Stimulated activated CD8-positive, alpha-beta memory T cell treated with anti-CD3 and anti-CD28 coated beads, Interleukin-15, amount 100 ng/mL, for 1 hour (primary cell): ENCODE measurements around the gene PARD3.

ENCODE experiments used
- DNase-seq: peaks from one replicate; pipeline ENCODE4 v3.0.0-alpha.2; 2020; ENCODE audit warnings: low read depth

Gene PARD3

DNA sequence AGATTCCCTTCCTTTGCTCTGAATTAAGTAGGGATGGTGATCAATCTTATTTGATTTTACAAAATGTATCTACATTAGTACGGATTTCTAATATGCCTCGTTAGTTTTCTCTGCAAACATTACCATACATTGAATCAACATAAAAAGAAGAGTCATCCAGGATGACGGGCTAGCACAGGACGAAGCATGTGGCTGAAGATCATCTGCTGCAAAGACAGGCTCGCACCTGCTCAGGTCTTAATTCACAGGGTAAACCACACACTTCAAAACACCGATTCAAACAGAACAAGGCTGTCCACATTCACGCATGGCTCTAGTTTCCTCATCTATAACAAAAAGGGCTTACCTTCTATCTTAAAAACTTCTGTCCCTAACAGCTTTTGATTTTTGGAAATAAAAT lies 323.0 kb downstream of the PARD3 start:
- DNase-seq: no peak

GRCh38 chr10:34491678-34492077 lies 323.4 kb downstream of the PARD3 start:
- DNase-seq: no peak

- DNase-seq: no peak
Observed at GRCh38 chr10:34489973-34490745, 324.9 kb downstream of the PARD3 start.

- DNase-seq: no peak
Observed at GRCh38 chr10:34489411-34489810, 325.7 kb downstream of the PARD3 start.

GRCh38 chr10:34488476-34489130 lies 326.5 kb downstream of the PARD3 start:
- no peak for DNase-seq

- DNase-seq: no peak
Observed at GRCh38 chr10:34486008-34486407, 329.1 kb downstream of the PARD3 start.

GRCh38 chr10:34484164-34484563 lies 330.9 kb downstream of the PARD3 start:
- no peak for DNase-seq

DNA sequence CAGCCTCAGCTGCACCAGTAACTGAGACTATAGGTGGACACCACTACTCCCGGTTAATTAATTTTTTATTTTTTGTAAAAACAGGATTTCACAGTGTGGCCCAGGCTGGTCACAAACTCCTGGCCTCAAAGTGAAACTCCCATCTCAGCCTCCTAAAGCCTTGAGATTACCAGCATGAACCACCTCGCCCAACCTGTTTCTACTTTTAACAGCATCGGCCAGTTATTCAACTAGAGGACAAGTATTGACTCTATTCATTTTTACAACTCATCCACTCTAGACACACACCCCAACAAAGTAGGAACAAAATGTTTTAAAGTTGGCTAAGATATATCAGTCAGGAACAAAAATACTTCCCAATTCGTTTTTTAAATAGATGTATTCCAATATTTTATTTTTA lies 334.8 kb downstream of the PARD3 start:
- no peak for DNase-seq

GRCh38 chr10:34479520-34480179 lies 335.4 kb downstream of the PARD3 start:
- no peak for DNase-seq

DNA sequence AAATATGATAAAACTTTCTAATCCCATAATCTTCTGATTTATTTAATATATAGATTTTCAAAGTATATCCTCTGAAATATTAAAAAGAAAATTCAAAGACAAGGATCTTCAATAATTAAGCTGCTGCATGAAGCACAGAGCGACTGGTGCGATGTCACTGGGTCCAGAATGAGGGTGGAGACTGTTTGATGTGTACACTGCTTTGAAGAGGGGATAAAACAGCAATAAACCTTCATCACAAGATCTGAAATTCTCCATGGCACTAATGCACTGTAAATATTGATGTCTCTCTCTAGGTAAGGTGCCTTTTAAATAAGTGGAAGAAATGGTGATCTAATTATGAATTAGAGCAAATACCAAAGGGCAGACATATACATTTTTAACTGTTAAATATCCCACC lies 337.8 kb downstream of the PARD3 start:
- no peak for DNase-seq

DNA sequence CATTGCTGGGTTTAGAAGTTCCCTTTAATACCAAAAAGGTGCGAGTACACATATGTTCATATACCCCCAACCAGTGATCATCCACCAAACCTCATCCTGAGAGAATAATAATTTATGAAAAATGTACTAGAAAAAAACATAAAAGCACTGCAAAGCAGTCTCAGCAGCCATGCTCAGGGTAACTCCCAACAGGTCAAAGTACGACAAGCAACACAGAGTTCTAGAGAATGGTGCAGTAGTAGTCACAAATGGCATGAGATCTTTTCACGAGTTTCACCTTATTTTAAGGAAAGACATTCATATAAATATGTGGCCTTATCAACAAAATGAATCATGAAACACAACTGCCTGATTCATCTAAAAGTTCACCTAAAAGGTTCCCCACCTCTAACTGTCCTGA lies 338.5 kb downstream of the PARD3 start:
- no peak for DNase-seq

- DNase-seq: no peak
Observed at GRCh38 chr10:34475786-34476185, 339.3 kb downstream of the PARD3 start.

DNA sequence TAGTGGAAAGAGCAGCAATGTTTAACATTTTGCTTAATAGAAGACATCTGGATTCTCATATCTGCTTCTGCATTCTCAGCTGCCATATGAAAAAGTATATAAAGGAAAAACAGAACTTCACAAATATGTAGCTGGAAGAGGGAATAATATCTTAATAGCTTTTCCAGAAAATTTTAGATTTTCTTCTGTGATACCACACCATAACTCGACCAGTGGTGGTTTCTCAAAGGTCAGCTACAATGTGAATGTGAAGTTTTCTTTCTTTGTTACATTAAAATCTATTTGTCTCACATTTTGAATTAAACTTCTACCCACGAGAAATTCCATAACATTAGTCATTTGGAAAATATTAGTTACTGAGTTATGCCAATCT lies 339.8 kb downstream of the PARD3 start:
- no peak for DNase-seq

DNA sequence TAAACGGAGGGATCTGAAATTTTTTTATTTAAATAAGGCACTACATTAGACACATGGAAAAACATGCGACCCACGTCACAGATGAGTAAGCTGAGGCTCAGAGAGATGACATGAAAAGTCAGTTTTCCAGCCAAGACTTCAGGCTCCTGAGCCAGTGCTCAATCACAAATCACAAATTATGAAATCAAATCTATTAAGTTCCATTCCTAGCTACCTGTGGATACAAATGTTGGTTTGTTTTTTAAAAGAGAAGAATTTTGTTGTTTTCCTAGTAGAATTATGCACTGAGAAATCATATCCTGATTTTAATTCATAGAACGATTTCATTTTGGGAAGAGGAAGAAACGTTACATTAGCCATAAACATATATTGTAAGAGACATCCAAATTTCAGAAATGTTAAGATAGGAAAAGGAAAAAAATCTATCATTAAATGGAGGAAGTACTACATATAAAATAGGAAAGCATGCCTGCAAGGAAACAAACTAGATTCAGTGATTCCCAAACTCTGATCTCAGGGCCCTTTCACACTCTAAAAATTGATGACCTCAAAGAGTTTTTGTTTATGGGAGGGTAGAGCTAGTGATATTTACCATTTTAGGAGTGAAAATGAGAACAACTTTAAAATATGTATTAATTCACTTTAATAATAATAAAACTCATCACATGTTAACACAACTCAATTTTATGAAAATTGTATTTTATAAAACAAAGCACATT lies 340.4 kb downstream of the PARD3 start:
- DNase-seq: no peak

- no peak for DNase-seq
Observed at GRCh38 chr10:34474009-34474376, 341.1 kb downstream of the PARD3 start.

DNA sequence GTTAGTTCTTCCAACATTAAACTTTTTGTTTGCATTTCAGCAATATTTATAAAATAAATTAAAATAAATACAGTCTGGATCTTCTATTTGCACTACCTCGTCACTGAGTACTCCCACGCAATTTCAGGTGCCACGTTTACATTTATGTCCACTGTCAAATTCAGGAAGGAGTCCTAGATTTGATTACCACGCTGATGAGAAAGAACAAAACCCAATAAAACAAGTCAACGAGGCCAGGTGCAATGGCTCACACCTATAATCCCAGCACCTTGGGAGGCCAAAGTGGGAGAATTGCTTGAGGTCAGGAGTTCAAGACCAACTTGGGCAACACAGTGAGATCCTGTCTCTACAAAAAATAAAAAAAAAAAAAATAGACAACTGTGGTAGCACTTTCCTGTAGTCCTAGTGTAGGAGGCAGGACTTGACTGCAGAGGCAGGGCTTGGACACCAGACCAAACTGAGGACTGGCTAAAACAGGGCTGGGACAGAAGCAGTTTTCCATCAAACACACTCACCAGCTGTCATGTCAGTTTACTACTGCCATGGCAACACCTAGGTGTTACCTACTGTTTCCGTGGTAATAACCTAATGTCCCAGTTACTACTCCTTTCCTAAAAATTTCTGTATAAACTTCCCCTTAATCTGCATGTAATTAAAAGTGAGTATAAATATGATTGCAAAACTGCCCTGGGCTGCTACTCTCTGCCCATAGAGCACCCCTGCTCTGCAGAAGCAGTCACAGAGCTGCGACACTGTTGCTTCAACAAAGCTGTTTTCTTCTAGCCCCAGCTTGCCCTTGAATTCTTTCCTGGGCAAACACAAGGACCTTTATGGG lies 341.7 kb downstream of the PARD3 start:
- no peak for DNase-seq

DNA sequence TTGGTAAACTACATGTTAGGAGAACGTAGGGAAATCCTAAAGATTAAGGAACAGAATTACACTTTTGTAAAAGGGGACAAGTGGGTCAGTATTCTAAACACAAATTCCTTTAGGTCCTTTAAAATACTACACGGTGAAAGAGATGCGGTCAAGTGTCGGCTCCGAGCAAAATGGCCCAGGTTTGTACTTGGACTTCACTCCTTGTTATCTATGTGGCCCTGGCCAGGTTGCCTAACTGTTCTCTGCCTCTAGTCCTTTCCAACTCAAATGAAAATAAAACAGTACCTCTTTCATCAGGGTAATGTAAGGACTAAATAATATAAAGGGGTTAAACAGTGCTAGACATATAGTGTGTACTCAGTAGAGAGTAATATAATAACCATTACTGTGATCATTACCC lies 344.8 kb downstream of the PARD3 start:
- DNase-seq: no peak

GRCh38 chr10:34469446-34469845 lies 345.6 kb downstream of the PARD3 start:
- DNase-seq: no peak

GRCh38 chr10:34467902-34468301 lies 347.2 kb downstream of the PARD3 start:
- DNase-seq: no peak

GRCh38 chr10:34467364-34467763 lies 347.7 kb downstream of the PARD3 start:
- no peak for DNase-seq

DNA sequence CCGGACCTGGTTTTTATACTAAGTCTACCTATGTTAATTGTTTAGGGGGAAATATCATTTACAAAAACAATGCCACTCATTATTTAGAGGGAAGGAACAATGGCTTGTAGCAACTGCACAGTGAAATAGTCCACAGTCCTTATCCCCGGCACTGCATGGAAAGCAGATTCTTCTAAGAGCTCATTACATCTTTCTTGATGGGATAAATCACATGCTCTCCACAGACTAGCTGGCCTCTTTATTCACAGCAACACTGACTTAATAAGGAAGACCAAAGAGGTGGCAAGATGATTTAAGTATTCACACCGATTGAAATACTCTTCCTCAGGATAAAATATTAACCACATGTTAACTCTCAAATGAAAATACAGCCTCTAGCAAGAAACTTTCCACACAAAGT lies 349.4 kb downstream of the PARD3 start:
- no peak for DNase-seq

GRCh38 chr10:34464591-34464990 lies 350.5 kb downstream of the PARD3 start:
- DNase-seq: no peak
